Breast epithelium (tissue), 4 donors: ENCODE measurements around the gene BZW1. TPM values are rescaled to one million over a fixed set of nuclear protein-coding genes. Genes with fewer than 3 reads are reported as not detected.

ENCODE experiments used
- DNase-seq, 2 donors: peaks; one replicate each; pipeline ENCODE4 v3.0.0-alpha.2; 2019; ENCODE audit warnings: low spot score in 2 of 2
- H3K27ac ChIP-seq, 2 donors: fragments of 200-600 bp; sonication (generic) in 1 of 2; one replicate each; pipeline ENCODE4 v1.5.1; 2016 to 2019; ENCODE audit warnings: mild to moderate bottlenecking in 1 of 2
- H3K27me3 ChIP-seq, 2 donors: fragments of 200-600 bp; sonication (generic) in 1 of 2; one replicate each; pipeline versions ENCODE4 v1.5.1 to v1.6.0; 2017 to 2019; ENCODE audit warnings: control low read depth in 1 of 2, mild to moderate bottlenecking in 1 of 2
- H3K36me3 ChIP-seq: fragments of 200-600 bp; one replicate; pipeline ENCODE4 v1.5.1; 2019
- H3K4me1 ChIP-seq, 2 donors: fragments of 200-600 bp; sonication (generic); one replicate each; pipeline ENCODE4 v1.5.1; 2016 to 2019; ENCODE audit warnings: control low read depth in 1 of 2
- H3K4me3 ChIP-seq, 3 donors: fragments of 200-600 bp; sonication (generic); 1 replicate in 2 of 3; 2 replicates in 1 of 3; pipeline ENCODE4 v1.5.1; 2016 to 2019; ENCODE audit warnings: mild to moderate bottlenecking in 3 of 3, moderate library complexity in 2 of 3
- H3K9me3 ChIP-seq, 2 donors: fragments of 200-600 bp; sonication (generic) in 1 of 2; one replicate each; pipeline ENCODE4 v1.5.1; 2016 to 2019; ENCODE audit warnings: control low read depth in 1 of 2
- POLR2A ChIP-seq: fragments of 450-650 bp; IDR thresholded peaks from one replicate; pipeline ENCODE4 v1.6.1; 2016; ENCODE audit warnings: antibody characterized with exemption, mild to moderate bottlenecking, moderate library complexity
- POLR2AphosphoS5 ChIP-seq, 3 donors: sonication (generic); formaldehyde crosslinking; IDR thresholded peaks; one replicate each; pipeline ENCODE4 v1.6.1; 2017; ENCODE audit warnings: antibody characterized with exemption in 3 of 3
- intact Hi-C: fragments of 100-400 bp; cut with DNase I; formaldehyde crosslinking; loops from one replicate; pipeline ENCODE4 v1.15.1; 2023; ENCODE audit warnings: low total_unique reads
- total RNA-seq, 3 donors: library from RNA; depleted of rRNA; stranded (reverse); fragments of >200 nt; gene quantifications; one replicate each; pipeline ENCODE4 v1.1.0, GENCODE V29; 2016
- TF ChIP-seq, protein P1 (sequence below), 3 donors: fragments of 450-650 bp; IDR thresholded peaks; one replicate each; pipeline ENCODE4 v1.5.1; 2016 to 2017; ENCODE audit warnings: antibody characterized with exemption in 3 of 3, mild to moderate bottlenecking in 3 of 3, moderate library complexity in 3 of 3

BZW1 gene
- total RNA-seq, 3 donors from 2014 or later = 309 to 422 (median 326) TPM

GRCh38 chr2:200863782-200864175 is 52.1 kb downstream of the BZW1 start:
- Histone ChIP-seq H3K27ac (peak overlapping the region; percentile 100), H3K9me3 (no peaks in the 10 kb centered on the region), H3K27me3 (no peaks in the 10 kb centered on the region), H3K36me3 (no peaks in the 10 kb centered on the region), H3K4me3 (peak overlapping the region; percentile 90 to 99 (median 95)), H3K4me1 (peaks cover 3 to 6% of the 10 kb centered on the region in 2 donors)
- DNase-seq = no peak
- intact Hi-C loops = loop anchor here (10.0 kb wide), 1 partner anchor 49 kb away; the partner anchor contains the start of gene BZW1
- TF ChIP-seq, protein P1, sequence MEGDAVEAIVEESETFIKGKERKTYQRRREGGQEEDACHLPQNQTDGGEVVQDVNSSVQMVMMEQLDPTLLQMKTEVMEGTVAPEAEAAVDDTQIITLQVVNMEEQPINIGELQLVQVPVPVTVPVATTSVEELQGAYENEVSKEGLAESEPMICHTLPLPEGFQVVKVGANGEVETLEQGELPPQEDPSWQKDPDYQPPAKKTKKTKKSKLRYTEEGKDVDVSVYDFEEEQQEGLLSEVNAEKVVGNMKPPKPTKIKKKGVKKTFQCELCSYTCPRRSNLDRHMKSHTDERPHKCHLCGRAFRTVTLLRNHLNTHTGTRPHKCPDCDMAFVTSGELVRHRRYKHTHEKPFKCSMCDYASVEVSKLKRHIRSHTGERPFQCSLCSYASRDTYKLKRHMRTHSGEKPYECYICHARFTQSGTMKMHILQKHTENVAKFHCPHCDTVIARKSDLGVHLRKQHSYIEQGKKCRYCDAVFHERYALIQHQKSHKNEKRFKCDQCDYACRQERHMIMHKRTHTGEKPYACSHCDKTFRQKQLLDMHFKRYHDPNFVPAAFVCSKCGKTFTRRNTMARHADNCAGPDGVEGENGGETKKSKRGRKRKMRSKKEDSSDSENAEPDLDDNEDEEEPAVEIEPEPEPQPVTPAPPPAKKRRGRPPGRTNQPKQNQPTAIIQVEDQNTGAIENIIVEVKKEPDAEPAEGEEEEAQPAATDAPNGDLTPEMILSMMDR (IDR thresholded peaks at IDR 0.05) = no peak
- TF ChIP-seq POLR2AphosphoS5 (IDR thresholded peaks at IDR 0.05) (no peak), POLR2A (no peak)

DNA sequence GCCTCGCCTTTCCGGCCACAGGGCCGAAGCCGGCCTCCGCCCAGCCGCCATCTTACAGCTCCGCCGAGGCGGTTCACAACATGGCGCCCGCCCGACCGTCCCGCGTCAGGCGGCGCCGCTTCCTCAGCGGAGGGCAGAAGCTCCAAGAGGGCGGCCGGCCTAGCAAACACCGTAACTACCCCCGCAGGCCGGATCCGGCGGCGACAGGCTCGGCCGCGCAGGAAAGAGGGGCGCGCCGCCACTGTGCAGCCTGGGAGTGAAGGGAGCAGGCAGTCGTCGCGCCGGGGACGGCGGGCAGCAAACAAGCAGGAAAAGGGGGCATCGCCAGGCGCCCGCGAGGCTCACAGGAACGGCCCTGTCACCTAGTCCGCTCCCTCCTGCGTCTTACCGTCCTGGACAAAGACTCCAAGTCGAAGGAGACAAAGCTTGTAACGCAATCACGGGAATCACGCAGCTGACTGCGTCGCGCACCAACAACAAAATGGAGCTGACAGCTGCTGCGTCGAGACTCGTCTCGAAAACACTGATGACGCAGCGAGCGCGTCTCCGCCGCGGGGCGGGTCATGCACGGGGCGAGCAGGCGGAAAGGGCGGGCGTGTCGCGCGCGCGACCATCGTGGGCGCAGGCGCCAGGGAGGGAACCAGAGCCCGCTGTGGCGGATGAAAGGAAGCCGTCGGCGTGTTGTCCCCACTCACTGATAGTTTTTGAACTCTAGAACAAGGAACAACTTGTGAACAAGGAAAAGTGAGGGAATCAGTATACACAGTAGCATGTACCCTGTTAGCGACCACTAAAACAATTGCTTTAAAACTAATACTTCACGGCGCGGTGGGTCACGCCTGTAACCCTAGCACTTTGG is 52.7 kb downstream of the BZW1 start, which contains the start of gene CLK1:
TSS of gene CLK1 (minus strand) at position 483 of the 859 bp plus-strand sequence. CDS start 2,796 bp downstream, outside the sequence.
- TF ChIP-seq, protein P1 (IDR thresholded peaks at IDR 0.05) = no peak
- TF ChIP-seq POLR2A (peak; percentile 98), POLR2AphosphoS5 (IDR thresholded peaks at IDR 0.05) (peak; percentile 100)
- Histone ChIP-seq H3K27me3 (no peaks in the 10 kb centered on the region), H3K9me3 (no peaks in the 10 kb centered on the region), H3K4me1 (peaks cover under 1 to 3% of the 10 kb centered on the region in 2 donors), H3K36me3 (no peaks in the 10 kb centered on the region), H3K27ac (peak within 1 kb of the TSS; percentile 100), H3K4me3 (peak within 1 kb of the TSS; percentile 90 to 99 (median 95))
- peak; percentile 95 to 97 for DNase-seq
- intact Hi-C loops = loop anchor here (10.0 kb wide), 1 partner anchor 50 kb away; the partner anchor contains the start of gene BZW1

GRCh38 chr2:200869014-200869413 is 57.3 kb downstream of the BZW1 start:
- Histone ChIP-seq H3K27ac (no peak overlapping the region), H3K36me3 (no peaks in the 10 kb centered on the region), H3K4me3 (no peak overlapping the region), H3K27me3 (no peaks in the 10 kb centered on the region), H3K9me3 (no peaks in the 10 kb centered on the region), H3K4me1 (peaks cover 0 to 3% of the 10 kb centered on the region in 2 donors)
- TF ChIP-seq POLR2A (no peak), POLR2AphosphoS5 (IDR thresholded peaks at IDR 0.05) (no peak)
- TF ChIP-seq, protein P1 (IDR thresholded peaks at IDR 0.05) = no peak
- DNase-seq = no peak
- intact Hi-C loops = loop anchor here (10.0 kb wide), 1 partner anchor 54 kb away; the partner anchor contains the start of gene BZW1

- intact Hi-C loops = no loop called here
- Histone ChIP-seq H3K9me3 (no peaks in the 10 kb centered on the region), H3K4me1 (no peaks in the 10 kb centered on the region), H3K27me3 (no peaks in the 10 kb centered on the region), H3K27ac (no peak overlapping the region), H3K4me3 (no peak overlapping the region), H3K36me3 (no peaks in the 10 kb centered on the region)
- DNase-seq = no peak
- TF ChIP-seq, protein P1 (IDR thresholded peaks at IDR 0.05) = no peak
- TF ChIP-seq POLR2AphosphoS5 (IDR thresholded peaks at IDR 0.05) (no peak), POLR2A (no peak)
Observed at GRCh38 chr2:200871151-200871550, 59.4 kb downstream of the BZW1 start.

DNA sequence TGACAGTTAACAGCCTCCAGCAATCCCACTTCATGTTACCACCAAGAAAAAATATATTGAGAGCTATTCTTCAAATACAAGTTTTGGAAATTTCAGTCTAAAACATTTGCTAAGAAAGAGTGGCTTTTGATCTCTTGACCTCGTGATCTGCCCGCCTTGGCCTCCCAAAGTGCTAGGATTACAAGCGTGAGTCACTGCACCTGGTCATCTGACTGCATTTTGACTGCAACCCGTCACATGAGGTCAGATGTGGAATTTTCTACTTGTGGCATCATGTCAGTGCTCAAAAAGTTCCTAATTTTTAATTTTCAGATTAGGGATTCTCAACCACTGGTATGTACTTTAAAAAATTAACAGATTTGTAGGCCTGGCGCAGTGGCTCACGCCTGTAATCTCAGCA is 61.9 kb downstream of the BZW1 start:
- no peaks in the 10 kb centered on the region for H3K36me3 ChIP-seq

More for the DNA sequence above, 61.9 kb downstream of the BZW1 start:
- Histone ChIP-seq H3K4me1 (no peaks in the 10 kb centered on the region), H3K27ac (no peak overlapping the region), H3K9me3 (no peaks in the 10 kb centered on the region), H3K4me3 (no peak overlapping the region), H3K27me3 (no peaks in the 10 kb centered on the region)
- TF ChIP-seq POLR2AphosphoS5 (IDR thresholded peaks at IDR 0.05) (no peak), POLR2A (no peak)
- TF ChIP-seq, protein P1 (IDR thresholded peaks at IDR 0.05) = no peak
- intact Hi-C loops = no loop called here
- no peak for DNase-seq
